HG03095 (cell line): ENCODE results near the gene FETUB.
"Not testable (repeated sequence)": the region's sequence is repeated elsewhere in the genome, so short reads cannot be mapped to it uniquely, and the experiment has no call there.

Experiments used
- ATAC-seq: cut with Tn5 transposase; IDR thresholded peaks from one replicate; pipeline ENCODE4 v1.9.1; 2021; ENCODE audit warnings: moderate library complexity; ENCODE audit not compliant: unreplicated experiment

FETUB gene

DNA sequence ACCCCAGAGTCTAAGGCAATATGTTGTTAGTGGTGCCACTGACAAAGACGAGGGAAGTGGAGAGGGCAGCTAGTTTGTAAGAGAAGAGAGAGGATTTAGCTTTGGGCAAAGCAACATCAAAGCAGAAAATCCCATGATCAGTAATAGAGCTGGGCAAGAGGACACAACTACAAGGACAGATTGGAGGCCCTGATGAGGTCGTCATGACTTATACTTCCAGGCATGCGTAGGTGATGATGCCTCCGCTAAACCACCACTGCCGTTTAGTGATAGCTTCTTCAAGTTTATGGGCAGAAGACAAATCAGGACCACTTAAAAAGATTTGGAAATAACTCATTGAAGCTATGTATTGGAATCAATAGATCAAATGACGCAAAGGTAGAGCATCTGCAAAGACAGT lies 28.2 kb downstream of the FETUB start:
- ATAC-seq, result no peak

DNA sequence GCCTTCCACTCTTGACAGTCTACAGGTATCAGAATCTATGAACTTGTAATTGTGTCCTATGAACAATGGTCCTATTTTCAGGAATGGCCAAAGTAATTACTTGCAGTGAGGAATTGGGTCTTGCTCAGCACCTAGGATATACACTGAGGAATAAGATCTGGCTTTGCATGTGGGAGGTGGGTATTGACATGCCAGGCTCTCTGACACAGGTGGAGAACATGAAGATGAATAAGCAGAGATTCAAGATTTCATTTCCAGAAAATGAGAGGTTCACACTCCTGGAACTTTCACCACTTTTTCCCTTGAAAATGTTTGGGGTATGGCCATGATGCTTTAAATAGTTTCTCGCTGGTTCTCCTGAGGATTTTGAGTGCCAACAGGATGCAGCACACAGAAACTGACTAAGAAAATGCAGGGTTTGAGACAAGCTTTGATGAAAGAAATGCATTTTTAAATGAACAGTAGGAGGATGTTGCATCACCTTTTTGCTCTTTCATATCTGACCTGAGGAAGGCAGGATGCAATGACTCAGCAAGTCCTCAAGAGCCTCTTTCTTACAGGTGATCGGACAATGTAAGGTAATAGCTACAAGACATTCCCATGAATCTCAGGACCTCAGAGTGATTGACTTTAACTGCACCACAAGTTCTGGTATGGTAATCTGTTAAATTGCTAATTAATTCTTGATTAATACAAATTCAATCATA lies 29.3 kb downstream of the FETUB start:
- no peak for ATAC-seq

GRCh38 chr3:186670155-186670554 lies 30.0 kb downstream of the FETUB start:
- ATAC-seq, result no peak

DNA sequence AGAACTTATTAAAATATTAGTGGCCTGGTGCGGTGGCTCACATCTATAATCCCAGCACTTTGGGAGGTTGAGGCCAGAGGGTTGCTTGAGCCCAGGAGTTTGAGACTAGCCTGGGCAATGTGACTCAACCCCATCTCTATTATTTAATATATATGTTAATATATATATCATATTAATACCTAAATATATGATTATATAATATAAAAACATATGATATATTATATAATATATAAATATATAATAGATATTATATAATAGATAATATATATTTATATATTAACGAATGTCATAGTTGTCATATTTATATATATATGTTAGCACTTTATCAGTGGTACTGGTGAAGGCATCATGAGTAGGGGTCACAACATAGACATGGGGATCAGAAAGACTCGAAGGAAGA lies 30.9 kb downstream of the FETUB start:
- ATAC-seq, result no peak

DNA sequence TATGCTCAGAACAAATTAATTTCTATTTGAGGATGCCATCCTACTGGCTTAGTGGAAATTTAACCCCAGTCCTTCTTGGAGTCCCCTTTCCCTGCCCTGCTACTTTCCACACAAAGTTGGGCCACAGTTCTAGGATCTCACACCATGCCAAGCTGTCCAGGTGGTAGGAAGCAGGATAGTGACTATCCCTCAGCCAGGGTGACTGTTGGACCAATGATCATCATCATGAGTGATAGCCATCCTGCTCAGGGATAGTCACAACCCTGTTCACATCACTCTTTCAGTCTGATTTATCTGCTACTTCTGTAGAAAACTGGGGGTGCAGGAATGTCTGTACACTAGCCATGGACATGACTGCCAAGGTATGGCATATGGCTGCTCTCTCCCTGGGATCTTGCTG lies 38.4 kb downstream of the FETUB start:
- ATAC-seq, result no peak

GRCh38 chr3:186679151-186679550 lies 39.0 kb downstream of the FETUB start:
- no peak for ATAC-seq

DNA sequence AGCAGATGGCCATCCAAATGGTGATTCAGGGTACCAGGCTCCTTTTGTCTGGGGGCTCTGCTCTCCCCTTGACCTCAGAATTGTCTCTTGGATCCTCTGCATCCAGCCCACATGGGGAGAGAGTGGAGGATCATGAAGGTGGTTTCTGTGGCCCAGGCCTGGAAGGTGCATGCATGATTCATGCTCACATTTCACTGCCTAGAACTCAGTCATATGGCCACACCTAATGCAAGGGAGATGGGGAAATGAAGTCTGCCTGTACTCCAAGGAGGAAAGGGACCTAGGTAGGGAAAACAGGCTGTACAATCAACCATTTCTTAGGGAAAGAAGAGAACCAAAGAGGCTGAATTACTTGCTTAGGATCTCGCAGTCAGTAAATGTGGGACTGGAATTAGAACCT lies 40.7 kb downstream of the FETUB start:
- no peak for ATAC-seq

GRCh38 chr3:186682812-186683211 lies 42.6 kb downstream of the FETUB start:
- ATAC-seq, result no peak

- ATAC-seq, result no peak
These were observed 43.8 kb downstream of the FETUB start for GRCh38 chr3:186683979-186684378.

DNA sequence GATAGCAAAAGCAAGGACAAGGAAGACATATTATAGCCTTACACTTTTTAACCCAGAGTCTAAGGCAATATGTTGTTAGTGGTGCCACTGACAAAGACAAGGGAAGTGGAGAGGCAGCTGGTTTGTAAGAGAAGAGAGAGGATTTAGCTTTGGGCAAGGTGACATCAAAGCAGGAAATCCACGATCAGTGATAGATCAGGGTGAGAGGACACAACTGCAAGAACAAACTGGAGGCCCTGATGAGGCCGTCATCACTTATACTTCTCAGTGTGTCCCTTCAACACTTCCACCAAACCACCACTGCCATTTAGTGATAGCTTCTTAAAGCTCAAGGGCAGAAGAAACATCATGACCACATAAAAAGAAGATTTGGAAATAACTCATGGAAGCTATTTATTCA lies 46.3 kb downstream of the FETUB start:
- not testable (repeated sequence) for ATAC-seq

DNA sequence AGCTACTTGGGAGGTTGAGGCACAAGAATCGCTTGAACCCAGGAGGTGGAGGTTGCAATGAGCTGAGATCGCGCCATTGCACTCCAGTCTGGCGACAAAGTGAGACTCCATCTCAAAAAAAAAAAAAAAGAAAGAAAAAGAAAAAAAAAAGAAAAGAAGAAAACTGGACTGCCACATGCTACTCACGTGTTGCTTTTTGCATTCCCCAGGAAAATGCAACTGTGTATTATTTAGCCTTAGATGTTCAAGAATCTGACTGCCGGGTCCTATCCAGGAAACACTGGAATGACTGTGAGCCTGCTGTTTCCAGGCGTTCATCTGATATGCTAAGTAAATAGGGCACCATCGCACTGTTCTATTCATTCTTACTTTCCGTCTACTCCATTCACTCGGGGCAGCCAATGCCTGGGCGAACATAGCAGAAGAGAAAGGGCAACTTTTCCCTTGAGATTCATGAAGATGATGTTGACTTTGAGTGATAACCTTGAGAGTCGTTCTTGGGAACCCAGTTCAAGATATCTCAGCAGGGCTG lies 47.0 kb downstream of the FETUB start:
- ATAC-seq, result no peak

DNA sequence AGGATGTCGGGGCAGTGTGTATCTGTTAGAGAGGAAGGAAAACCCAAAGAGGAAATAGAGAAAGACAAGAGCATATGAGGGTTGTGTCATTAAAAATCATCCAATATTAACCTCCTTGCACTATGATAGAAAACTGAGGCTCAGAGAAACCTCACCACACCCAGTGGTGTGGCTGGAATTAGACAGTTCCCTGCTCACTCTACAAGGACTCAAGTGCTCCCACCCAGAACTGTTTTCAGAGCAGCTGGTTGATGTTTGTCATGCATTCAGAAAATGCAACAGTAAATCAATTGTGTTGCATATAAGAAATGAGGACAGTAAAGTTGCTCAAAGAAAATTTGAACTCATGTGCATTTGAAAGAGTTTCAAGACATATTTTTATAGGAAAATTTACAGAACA lies 50.1 kb downstream of the FETUB start:
- ATAC-seq, result not testable (repeated sequence)

DNA sequence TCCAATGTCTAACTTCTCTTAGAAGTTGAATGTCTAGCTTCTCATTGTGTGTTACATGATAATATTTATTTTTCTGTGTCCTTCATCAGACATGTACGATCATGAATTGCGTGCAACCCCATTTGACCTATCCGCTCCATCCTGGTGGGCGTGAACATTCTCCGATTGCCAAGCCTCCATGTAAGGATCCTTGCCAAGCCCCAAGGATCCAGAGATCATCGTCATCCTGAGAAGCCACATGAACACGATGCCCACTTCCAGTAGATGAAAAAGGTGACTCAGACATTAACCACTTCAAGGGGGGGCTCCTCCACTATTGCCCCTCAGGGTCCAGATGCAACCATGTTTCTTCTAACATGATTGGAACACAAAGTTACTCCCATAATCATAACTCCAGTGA lies 51.5 kb downstream of the FETUB start:
- ATAC-seq, result no peak

DNA sequence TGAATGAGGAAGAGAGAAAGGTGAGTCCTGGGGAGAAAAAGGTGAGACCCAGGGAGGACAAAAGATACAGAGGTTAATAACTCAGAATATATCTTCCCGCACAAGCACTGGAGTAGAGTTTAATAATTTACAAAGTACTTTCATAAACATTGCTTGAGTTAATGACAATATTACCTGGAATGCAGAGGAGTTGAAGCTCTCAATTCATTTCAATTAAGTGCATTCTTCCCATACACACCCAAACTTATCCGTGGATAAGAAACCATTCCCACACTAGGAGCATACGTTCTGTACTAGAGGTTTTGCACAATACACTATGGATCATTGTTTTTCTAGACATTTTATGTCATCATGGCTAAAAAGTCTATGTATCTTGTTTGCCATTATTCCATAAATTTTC lies 53.6 kb downstream of the FETUB start:
- ATAC-seq, result no peak

DNA sequence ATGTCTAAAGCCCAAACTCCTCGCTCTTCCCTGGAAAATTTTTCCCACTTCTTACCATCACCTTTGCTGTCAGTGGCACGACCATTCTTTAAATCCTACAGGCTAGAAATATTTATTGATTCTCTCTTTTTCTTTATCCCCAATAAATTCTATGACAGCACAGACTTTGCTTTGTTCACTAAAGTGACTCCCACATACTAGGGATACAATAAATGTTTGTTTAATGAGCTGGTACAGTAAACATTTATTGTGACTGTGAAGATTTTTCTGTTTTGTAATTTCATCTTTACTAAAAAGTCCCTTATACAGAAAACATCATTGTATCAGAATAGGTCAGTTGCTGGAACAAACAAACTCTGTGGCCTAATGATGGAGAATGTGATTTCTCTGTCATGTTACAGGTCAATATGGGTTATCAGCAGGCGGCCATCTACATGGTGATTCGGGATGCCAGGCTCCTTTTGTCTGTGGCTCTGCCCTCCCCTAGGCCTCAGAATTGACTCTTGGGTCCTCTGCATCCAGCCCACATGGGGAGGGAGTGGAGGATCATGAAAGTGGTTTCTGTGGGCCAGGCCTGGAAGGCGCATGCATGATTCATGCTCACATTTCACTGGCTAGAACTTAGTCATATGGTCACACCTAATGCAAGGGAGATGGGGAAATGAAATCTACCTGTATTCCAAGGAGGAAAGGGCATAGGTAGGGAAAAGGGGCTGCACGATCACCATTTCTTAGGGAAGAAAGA lies 54.3 kb downstream of the FETUB start:
- ATAC-seq, result no peak

DNA sequence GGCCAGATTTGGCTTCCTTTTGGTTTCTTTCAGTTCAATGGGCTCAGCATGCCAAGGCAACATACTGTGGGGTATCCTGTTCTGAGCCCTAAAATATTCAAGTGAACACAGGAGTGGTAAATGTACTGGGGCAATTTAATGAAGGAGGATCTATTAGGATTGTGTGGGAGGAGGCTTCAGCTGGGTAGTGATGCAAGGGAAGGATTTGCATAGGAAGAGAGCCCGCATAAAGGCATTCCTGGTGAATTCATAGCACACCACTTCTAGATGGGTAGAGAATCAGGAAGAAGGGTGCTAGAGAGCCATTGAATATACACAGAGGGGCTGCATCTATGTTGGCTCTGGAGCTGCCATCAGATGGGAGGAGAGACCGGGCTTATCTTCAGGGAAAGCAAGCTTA lies 56.3 kb downstream of the FETUB start:
- ATAC-seq, result no peak

DNA sequence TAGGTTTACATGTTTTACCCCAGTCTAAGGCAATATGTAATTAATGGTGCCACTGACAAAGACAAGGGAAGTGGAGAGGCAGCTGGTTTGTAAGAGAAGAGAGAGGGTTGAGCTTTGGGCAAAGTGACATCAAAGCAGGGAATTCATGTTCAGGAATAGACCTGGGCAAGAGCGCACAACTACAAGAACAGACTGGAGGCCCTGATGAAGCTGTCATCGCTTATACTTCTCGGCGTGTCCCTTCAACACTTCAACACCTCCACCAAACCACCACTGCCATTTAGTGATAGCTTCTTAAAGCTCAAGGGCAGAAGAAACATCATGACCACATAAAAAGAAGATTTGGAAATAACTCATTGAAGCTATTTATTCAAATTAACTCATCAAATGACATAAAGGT lies 57.3 kb downstream of the FETUB start:
- no peak for ATAC-seq

GRCh38 chr3:186700267-186700666 lies 60.1 kb downstream of the FETUB start:
- ATAC-seq, result no peak

DNA sequence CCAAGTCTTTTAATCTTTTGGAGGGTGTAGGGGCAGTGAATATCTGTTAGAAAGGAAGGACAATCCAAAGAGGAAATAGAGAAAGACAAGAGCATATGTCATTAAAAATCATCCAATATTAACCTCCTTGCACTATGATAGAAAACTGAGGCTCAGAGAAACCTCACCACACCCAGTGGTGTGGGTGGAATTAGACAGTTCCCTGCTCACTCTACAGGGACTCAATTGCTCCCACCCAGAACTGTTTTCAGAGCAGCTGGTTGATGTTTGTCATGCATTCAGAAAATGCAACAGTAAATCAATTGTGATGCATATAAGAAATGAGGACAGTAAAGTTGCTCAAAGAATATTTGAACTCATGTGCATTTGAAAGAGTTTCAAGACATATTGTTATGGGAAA lies 62.3 kb downstream of the FETUB start:
- ATAC-seq, result not testable (repeated sequence)
